Stimulated activated CD8-positive, alpha-beta memory T cell treated with anti-CD3 and anti-CD28 coated beads, Interleukin-4, amount 100 ng/mL, for 24 hours (primary cell): ENCODE results near the gene JMJD7.
"Not testable (repeated sequence)": the region's sequence is repeated elsewhere in the genome, so short reads cannot be mapped to it uniquely, and the experiment has no call there.

ENCODE experiments used
- DNase-seq: peaks from one replicate; pipeline ENCODE4 v3.0.0-alpha.2; 2020; ENCODE audit warnings: low read depth

JMJD7 gene

DNA sequence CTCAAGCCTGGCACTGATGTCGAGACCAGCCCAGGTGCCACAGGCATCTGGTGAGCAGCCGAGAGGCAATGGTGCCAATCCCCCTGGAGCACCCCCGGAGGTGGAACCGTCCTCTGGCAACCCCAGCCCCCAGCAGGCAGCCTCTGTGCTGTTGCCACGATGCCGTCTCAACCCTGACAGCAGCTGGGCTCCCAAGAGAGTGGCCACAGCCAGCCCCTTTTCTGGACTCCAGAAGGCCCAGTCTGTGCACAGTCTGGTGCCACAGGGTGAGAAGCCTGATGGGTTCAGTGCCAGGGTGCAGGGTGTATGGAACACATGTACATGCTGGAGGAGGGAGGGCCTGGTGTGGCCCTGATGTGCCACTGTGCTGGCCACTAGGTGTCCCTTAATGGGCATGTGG lies 4.9 kb upstream of the JMJD7 start:
- no peak for DNase-seq

DNA sequence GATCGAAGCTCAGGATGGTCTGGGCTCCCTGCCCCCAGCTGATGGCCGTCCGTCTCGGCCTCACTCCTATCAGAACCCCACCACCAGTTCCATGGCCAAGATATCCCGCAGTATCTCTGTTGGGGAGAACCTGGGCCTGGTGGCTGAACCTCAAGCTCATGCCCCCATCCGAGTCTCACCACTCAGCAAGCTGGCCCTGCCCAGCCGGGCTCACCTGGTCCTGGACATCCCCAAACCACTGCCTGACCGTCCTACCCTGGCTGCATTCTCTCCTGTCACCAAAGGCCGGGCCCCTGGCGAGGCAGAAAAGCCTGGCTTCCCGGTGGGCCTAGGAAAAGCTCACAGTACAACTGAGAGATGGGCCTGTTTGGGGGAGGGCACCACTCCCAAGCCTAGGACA lies 4.4 kb upstream of the JMJD7 start:
- DNase-seq: no peak

DNA sequence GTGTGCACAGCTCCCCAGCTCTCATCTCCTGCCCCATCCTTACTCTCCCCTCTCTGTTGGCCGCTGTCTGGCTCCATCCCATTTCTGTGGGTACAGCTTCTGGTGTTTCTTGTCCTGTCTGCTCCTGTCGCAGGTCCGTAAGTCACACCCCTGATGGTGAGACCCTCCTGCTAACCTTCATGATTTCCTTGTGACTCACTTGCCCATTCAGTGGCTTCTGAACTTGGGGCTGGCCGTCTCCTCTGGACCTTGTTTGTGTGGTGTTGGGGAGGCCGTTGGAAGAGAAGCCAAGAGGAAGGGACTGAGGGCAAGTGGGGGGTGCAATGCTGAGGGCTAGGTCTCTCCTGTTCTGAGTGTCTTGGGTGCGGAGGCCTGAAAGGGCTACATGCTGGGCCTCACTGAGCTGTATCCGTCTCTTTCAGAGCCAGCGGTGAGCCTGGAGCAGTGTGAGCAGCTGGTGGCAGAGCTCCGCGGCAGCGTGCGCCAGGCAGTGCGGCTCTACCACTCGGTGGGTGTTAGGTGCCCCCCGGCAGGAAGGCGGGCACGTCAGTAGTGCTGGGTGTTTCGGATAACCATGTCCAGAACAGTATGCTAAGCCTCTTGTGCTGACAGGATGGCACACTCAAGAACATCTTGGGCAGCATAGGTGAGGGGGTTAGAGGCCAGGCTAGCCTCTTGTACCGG lies 3.7 kb upstream of the JMJD7 start:
- no peak for DNase-seq

GRCh38 chr15:41825145-41825544 lies 2.7 kb upstream of the JMJD7 start:
- DNase-seq: no peak

DNA sequence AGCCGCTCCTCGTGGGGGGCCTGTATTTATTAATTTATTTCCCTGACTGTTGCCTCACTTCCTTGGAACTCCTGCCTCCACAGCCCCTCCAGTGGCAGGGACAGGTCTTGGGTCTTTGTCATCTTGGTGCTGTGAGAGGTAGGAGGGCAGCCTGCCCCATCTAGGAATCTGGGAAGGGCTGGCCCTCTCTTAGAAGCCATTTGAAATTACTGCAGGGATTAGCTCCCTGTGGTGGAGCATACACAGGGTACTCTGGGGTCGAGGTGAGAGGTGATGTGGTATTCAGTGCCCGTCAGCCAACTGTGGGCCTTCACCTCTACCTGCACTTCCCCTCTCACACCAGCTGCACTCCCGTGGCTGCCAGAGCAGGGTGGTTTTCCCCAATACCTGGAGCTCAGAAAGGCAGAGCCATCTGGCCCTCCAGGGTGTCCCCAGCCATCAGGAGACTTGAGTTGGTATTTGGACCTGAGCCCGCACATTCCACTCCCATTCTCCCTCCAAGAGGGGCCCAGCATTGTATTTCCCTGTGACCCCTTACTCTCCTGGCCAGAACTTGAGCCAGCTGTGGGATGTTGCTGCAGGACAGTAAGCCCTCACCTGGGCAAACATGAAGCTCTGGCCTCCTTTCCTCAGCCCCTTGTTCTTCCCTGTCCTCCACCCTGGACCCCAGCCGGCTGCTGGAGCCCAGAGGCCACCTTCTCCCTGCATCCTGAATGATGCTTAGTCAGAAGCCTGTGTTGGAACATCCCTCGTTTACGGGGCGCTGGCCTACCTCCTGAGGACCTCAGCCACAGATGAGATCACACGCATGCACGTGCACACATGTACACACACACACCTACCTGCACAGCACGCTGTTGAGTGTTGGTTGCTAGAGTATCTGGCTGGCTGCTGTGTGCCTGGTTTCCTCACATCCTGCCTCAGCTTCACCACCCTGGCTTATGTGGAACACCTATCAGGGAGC lies 2.0 kb upstream of the JMJD7 start:
- DNase-seq: no peak

DNA sequence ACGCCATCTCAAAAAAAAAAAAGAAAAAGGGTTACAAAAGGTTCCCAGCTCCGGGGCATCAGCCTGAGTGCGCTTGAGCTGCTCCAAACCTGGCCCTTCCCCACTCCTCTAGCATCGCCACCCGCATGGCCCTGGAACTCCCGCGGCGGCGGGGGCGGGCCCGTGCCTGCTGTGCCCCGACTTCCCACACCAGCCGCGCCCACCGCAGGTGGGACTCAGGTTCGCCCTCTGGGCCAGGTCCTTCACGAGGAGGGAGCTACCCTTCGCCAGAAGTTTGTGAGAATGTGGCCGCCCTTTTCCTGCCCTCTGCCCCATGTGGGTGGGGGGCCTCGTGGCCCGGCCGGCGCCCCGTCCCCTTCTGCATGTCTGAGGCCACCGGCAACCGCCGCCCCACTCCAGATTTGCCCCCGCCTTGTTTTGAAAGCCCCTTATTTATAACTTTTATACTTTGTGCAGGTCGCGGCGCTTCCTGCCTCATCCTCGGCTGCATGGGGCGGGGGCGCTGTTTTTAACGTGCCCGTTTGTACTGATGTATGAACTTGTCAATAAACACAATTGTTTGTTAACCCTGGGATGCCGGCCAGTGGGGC lies 507 bp upstream of the JMJD7 start:
- peak; percentile 4 for DNase-seq

DNA sequence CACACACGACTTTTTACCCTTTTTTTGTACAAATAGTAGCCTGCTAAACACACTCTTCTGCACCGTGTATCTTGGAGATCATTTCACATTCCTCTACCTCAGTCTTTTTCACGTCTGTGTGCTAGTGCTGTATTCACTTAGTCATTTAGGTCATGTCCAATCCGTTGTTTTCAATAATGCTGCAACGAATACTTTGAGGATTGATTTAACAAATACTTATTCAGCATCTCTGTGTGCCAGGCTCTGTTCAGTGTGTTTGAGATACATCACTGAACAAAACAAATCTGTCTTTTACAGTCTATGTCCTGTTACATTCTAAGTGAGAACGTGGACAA lies 882 bp downstream of the JMJD7 start:
- no peak for DNase-seq

DNA sequence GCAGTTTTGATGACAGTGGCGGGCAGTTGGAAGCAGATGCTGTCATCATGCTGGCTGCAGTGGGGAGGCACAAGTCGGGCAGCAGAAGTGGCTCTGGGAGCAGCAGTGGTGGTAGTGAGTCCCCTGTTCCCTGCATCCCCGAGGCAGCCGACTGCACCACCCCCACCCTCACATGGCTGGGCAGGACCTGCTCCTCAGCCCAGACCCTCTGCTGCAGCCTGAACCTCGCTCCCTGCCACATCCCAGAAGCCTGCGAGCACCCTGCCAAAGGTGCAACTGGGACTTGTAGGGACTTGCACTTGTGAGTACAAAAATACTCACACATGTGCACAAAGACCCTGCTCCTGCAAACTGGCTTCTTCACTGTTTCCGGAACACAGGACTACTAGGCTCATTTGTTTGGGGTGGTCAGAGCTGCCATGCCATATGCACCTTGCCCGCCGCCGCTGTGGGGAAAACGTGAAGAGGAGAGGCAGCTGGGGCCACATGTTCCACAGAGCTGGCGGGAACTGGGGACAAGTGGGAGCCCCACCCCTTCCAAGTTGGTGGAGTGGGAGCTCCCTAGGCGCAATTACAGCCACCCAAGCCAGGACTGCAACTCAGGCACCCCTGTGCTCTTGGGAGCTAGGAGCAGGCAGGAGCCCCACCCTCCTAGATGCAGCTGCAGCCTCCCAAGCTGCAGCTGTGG lies 2.2 kb downstream of the JMJD7 start:
- DNase-seq: no peak

DNA sequence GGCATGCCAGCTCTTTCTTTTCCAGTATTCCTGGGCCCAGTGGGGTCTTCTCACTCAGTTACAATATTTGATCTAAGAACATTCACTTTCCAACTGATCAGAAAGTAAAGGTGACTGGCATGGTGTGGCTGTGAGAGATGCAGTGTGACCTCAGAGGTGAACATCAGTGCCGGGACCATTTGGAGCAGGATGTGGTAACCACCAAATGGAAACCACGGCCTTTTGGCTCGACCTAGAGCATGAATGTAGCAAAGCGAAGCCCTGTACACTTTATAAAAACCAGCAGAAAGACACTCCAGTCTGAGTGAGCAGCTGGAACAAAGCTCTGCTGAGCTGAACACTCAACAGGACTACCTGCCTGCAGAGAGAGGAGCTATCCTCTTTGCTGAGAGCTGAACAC lies 3.4 kb downstream of the JMJD7 start:
- not testable (repeated sequence) for DNase-seq

GRCh38 chr15:41832208-41832607 lies 4.3 kb downstream of the JMJD7 start:
- DNase-seq: no peak

- no peak for DNase-seq
Observed at GRCh38 chr15:41832875-41833274, 5.0 kb downstream of the JMJD7 start.

GRCh38 chr15:41834096-41834495 lies 6.2 kb downstream of the JMJD7 start:
- DNase-seq: no peak

GRCh38 chr15:41836073-41836472 lies 8.2 kb downstream of the JMJD7 start:
- DNase-seq: no peak

DNA sequence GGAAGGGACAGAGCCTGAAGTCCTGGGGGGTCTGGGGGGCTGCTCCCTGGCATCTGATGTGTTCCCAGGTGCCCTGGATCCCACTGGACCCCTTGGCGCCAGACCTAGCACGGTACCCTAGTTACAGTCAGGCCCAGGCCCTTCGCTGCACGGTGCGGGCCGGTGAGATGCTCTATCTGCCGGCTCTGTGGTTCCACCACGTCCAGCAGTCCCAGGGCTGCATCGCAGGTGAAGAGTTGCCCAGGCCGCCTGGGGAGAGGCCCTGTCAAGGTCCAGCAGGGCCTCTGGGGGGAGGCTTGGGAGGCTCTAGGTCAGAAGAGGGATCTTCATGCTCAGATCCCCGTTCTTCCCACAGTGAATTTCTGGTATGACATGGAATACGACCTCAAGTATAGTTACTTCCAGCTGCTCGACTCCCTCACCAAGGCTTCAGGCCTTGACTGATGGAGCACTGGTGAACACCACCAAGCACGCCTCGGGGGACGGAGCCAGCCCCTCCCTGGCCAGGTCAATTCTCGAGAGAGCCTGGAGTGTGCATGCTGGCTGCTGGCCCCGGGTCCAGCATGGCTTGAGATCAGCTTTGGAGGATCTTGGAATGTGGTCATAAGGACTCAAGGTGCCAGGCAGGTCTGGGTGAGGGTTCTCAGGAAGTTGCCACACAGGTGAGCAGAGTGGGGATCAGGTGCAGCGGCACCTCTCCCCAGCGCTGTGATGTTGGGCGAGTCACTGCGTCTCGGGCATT lies 9.0 kb downstream of the JMJD7 start:
- no peak for DNase-seq

- no peak for DNase-seq
Observed at GRCh38 chr15:41838400-41838897, 10.6 kb downstream of the JMJD7 start, which contains the start of gene PLA2G4B. Gene PLA2G4B (plus strand): TSS chr15:41838847. CDS start chr15:41838914, 67 bp downstream.

DNA sequence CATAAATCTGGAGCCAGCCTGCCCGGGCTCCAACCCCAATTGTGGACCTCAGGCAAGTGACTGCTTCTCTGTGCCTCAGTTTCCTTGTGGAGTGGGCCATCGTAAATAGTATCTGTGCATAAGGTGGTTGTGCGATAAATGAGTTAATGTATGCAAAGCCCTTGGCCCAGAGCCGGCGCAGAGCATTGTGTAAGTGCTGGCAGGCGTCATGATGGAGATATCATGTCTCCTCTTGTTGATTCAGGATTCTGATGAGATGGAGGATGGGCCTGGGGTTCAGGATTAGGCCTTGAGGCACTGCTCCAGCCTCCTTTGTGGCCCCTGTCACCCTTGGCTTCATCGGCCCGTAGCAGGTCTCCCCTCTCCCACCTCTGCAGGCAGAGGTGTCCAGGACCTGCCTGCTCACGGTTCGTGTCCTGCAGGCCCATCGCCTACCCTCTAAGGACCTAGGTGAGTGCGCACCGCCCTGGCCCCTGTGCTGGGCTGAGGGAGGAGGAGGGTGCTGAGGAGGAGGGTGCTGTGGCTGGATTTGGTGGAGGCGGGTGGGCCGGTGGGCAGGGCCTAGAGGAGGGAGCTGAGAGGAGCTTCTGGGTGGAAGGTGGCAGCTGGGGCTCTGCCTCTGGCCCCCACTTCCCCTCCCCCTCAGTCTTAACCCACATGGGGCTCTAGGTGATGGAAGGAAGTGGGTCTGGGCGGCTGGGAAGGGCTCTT lies 12.0 kb downstream of the JMJD7 start:
- DNase-seq: no peak

- DNase-seq: no peak
Observed at GRCh38 chr15:41840673-41841072, 12.8 kb downstream of the JMJD7 start.

DNA sequence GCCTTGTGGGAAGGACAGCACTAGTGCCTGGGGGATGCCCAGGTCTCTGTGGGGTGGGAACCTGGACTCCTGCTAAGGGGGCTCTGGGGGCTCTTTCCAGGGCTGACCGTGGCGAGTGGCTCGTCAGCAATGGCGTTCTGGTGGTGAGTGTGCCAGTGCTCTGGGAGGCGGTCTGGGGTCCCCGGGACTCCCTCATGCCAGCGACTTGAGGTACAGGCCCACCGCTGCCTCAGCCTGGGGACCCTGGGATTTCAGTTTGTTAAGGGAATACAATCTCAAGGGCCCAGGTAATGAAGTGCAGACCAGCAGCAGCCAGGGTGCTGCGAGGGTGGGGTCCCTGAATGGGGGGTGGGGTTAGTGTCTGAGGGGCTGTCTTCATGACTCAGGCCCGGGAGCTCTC lies 13.2 kb downstream of the JMJD7 start:
- DNase-seq: no peak

- DNase-seq: no peak
Observed at GRCh38 chr15:41842229-41842628, 14.3 kb downstream of the JMJD7 start.

DNA sequence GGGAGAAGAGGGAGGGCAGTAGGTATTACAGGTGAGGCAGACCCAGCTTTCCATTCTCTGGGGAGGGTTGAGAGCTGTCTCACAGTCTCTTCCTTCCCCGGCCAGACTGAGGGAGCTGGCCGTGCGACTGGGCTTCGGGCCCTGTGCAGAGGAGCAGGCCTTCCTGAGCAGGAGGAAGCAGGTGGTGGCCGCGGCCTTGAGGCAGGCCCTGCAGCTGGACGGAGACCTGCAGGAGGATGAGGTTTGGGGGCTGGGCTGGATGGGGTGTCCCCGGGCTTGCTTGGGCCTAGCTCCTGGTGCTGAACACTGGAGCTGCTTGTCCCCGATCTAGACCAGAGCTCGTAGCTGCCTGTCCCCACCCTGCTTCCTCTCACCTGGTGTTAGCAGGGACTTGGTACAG lies 15.7 kb downstream of the JMJD7 start:
- DNase-seq: no peak

- DNase-seq: no peak
Observed at GRCh38 chr15:41844814-41845213, 16.9 kb downstream of the JMJD7 start.
